Measurements from ENCODE around the gene NOBOX. TPM values are rescaled to one million over a fixed set of nuclear protein-coding genes. Genes with fewer than 3 reads are reported as not detected.

NOBOX gene
- total RNA-seq (not detected), polyA plus RNA-seq (not detected)

GRCh38 chr7:144403649-144404061 lies at the start of gene NOBOX:
Gene NOBOX, minus strand, starts transcription at chr7:144403693.
- DNase-seq = no peak
- Mint-ChIP-seq H3K4me1 (no peaks in the 10 kb centered on the region), H3K9me3 (no peaks in the 10 kb centered on the region), H3K27me3 (peaks cover 5 to 28% of the 10 kb centered on the region in 2 donors), H3K4me3 (no peak within 1 kb of the TSS), H3K36me3 (no peaks in the 10 kb centered on the region), H3K27ac (no peak within 1 kb of the TSS)
- Histone ChIP-seq H3K36me3 (ENCODE audit: insufficient read depth, low read length) (no peaks in the 10 kb centered on the region), H3K27me3 (ENCODE audit: insufficient read depth, low read length, poor library complexity, severe bottlenecking) (no peaks in the 10 kb centered on the region), H3K4me3 (ENCODE audit: low read length) (no peak within 1 kb of the TSS), H3K4me1 (ENCODE audit: insufficient read depth, low read length) (no peaks in the 10 kb centered on the region), H3K9me3 (ENCODE audit: low read length) (no peaks in the 10 kb centered on the region), H3K27ac (ENCODE audit: low read depth, low read length) (no peak within 1 kb of the TSS)
- CTCF ChIA-PET = no interaction called here
- POLR2A ChIA-PET = no interaction called here

GRCh38 chr7:144452064-144452463 lies 48.6 kb upstream of the NOBOX start:
- Mint-ChIP-seq H3K4me3 (no peak overlapping the region), H3K9me3 (peaks cover 0 to 33% (median 18%) of the 10 kb centered on the region in 5 donors), H3K27ac (no peak overlapping the region), H3K27me3 (no peaks in the 10 kb centered on the region), H3K4me1 (no peaks in the 10 kb centered on the region), H3K36me3 (peaks cover 20 to 46% (median 34%) of the 10 kb centered on the region in 3 donors)
- DNase-seq = no peak
- ChIA-PET POLR2A (no interaction called here), CTCF (no interaction called here)
- H3K36me3 ChIP-seq (ENCODE audit: insufficient read depth, low read length) = no peaks in the 10 kb centered on the region
- no peaks in the 10 kb centered on the region for H3K4me1 ChIP-seq (ENCODE audit: insufficient read depth, low read length)
- no peak overlapping the region for H3K4me3 ChIP-seq (ENCODE audit: low read length)
- no peaks in the 10 kb centered on the region for H3K27me3 ChIP-seq (ENCODE audit: insufficient read depth, low read length, poor library complexity, severe bottlenecking)
- no peaks in the 10 kb centered on the region for H3K9me3 ChIP-seq (ENCODE audit: low read length)
- no peak overlapping the region for H3K27ac ChIP-seq (ENCODE audit: low read depth, low read length)

GRCh38 chr7:144445590-144445989 lies 42.1 kb upstream of the NOBOX start:
- POLR2A ChIA-PET = no interaction called here
- no peaks in the 10 kb centered on the region for H3K27me3 ChIP-seq (ENCODE audit: insufficient read depth, low read length, poor library complexity, severe bottlenecking)
- H3K36me3 Mint-ChIP-seq = peaks cover 0 to under 1% (median under 1%) of the 10 kb centered on the region in 3 donors
- no peaks in the 10 kb centered on the region for H3K9me3 ChIP-seq (ENCODE audit: low read length)
- H3K4me1 Mint-ChIP-seq = no peaks in the 10 kb centered on the region
- H3K4me1 ChIP-seq (ENCODE audit: insufficient read depth, low read length) = no peaks in the 10 kb centered on the region
- H3K27ac Mint-ChIP-seq = no peak overlapping the region
- H3K27me3 Mint-ChIP-seq = no peaks in the 10 kb centered on the region
- H3K36me3 ChIP-seq (ENCODE audit: insufficient read depth, low read length) = no peaks in the 10 kb centered on the region
- no peak for DNase-seq
- no peak overlapping the region for H3K4me3 ChIP-seq (ENCODE audit: low read length)
- H3K27ac ChIP-seq (ENCODE audit: low read depth, low read length) = no peak overlapping the region
- CTCF ChIA-PET = no interaction called here
- no peak overlapping the region for H3K4me3 Mint-ChIP-seq
- H3K9me3 Mint-ChIP-seq = no peaks in the 10 kb centered on the region

GRCh38 chr7:144439717-144440205 lies 36.3 kb upstream of the NOBOX start:
- H3K36me3 ChIP-seq (ENCODE audit: insufficient read depth, low read length) = no peaks in the 10 kb centered on the region
- ChIA-PET POLR2A (no interaction called here), CTCF (no interaction called here)
- no peaks in the 10 kb centered on the region for H3K4me1 ChIP-seq (ENCODE audit: insufficient read depth, low read length)
- no peaks in the 10 kb centered on the region for H3K9me3 Mint-ChIP-seq
- H3K36me3 Mint-ChIP-seq = no peaks in the 10 kb centered on the region
- no peak for DNase-seq
- H3K27me3 Mint-ChIP-seq = peaks cover 0 to 9% of the 10 kb centered on the region in 2 donors
- no peaks in the 10 kb centered on the region for H3K27me3 ChIP-seq (ENCODE audit: insufficient read depth, low read length, poor library complexity, severe bottlenecking)
- no peaks in the 10 kb centered on the region for H3K4me1 Mint-ChIP-seq
- H3K27ac ChIP-seq (ENCODE audit: low read depth, low read length) = no peak overlapping the region
- no peak overlapping the region for H3K4me3 Mint-ChIP-seq
- no peak overlapping the region for H3K27ac Mint-ChIP-seq
- H3K4me3 ChIP-seq (ENCODE audit: low read length) = no peak overlapping the region
- no peaks in the 10 kb centered on the region for H3K9me3 ChIP-seq (ENCODE audit: low read length)

GRCh38 chr7:144438759-144439158 lies 35.3 kb upstream of the NOBOX start:
- no peak for DNase-seq
- no peak overlapping the region for H3K27ac Mint-ChIP-seq
- H3K4me3 ChIP-seq (ENCODE audit: low read length) = no peak overlapping the region
- no peaks in the 10 kb centered on the region for H3K4me1 ChIP-seq (ENCODE audit: insufficient read depth, low read length)
- CTCF ChIA-PET = no interaction called here
- H3K36me3 ChIP-seq (ENCODE audit: insufficient read depth, low read length) = no peaks in the 10 kb centered on the region
- H3K27me3 Mint-ChIP-seq = peaks cover 0 to 9% of the 10 kb centered on the region in 2 donors
- no peak overlapping the region for H3K27ac ChIP-seq (ENCODE audit: low read depth, low read length)
- no peaks in the 10 kb centered on the region for H3K27me3 ChIP-seq (ENCODE audit: insufficient read depth, low read length, poor library complexity, severe bottlenecking)
- no peaks in the 10 kb centered on the region for H3K36me3 Mint-ChIP-seq
- H3K4me3 Mint-ChIP-seq = no peak overlapping the region
- no peaks in the 10 kb centered on the region for H3K4me1 Mint-ChIP-seq
- no peaks in the 10 kb centered on the region for H3K9me3 ChIP-seq (ENCODE audit: low read length)
- POLR2A ChIA-PET = no interaction called here
- H3K9me3 Mint-ChIP-seq = no peaks in the 10 kb centered on the region

- ChIA-PET CTCF (no interaction called here), POLR2A (no interaction called here)
- Mint-ChIP-seq H3K4me3 (no peak overlapping the region), H3K36me3 (no peaks in the 10 kb centered on the region), H3K4me1 (no peaks in the 10 kb centered on the region), H3K27ac (no peak overlapping the region), H3K9me3 (no peaks in the 10 kb centered on the region), H3K27me3 (peaks cover 0 to 9% of the 10 kb centered on the region in 2 donors)
- Histone ChIP-seq H3K9me3 (ENCODE audit: low read length) (no peaks in the 10 kb centered on the region), H3K4me3 (ENCODE audit: low read length) (no peak overlapping the region), H3K27me3 (ENCODE audit: insufficient read depth, low read length, poor library complexity, severe bottlenecking) (no peaks in the 10 kb centered on the region), H3K27ac (ENCODE audit: low read depth, low read length) (no peak overlapping the region), H3K4me1 (ENCODE audit: insufficient read depth, low read length) (no peaks in the 10 kb centered on the region), H3K36me3 (ENCODE audit: insufficient read depth, low read length) (no peaks in the 10 kb centered on the region)
- peak in 2 of 5 donors; percentile 3 to 24 for DNase-seq
Measured at GRCh38 chr7:144437370-144438191, 34.1 kb upstream of the NOBOX start.

- H3K9me3 ChIP-seq (ENCODE audit: low read length) = no peaks in the 10 kb centered on the region
- Mint-ChIP-seq H3K27ac (no peak overlapping the region), H3K27me3 (peaks cover 0 to 9% of the 10 kb centered on the region in 2 donors), H3K36me3 (no peaks in the 10 kb centered on the region), H3K4me1 (no peaks in the 10 kb centered on the region), H3K4me3 (no peak overlapping the region), H3K9me3 (no peaks in the 10 kb centered on the region)
- H3K4me1 ChIP-seq (ENCODE audit: insufficient read depth, low read length) = no peaks in the 10 kb centered on the region
- ChIA-PET POLR2A (no interaction called here), CTCF (no interaction called here)
- no peak overlapping the region for H3K27ac ChIP-seq (ENCODE audit: low read depth, low read length)
- no peak for DNase-seq
- H3K27me3 ChIP-seq (ENCODE audit: insufficient read depth, low read length, poor library complexity, severe bottlenecking) = no peaks in the 10 kb centered on the region
- H3K4me3 ChIP-seq (ENCODE audit: low read length) = no peak overlapping the region
- no peaks in the 10 kb centered on the region for H3K36me3 ChIP-seq (ENCODE audit: insufficient read depth, low read length)
Measured at GRCh38 chr7:144436500-144436899, 33.0 kb upstream of the NOBOX start.

- H3K27me3 ChIP-seq (ENCODE audit: insufficient read depth, low read length, poor library complexity, severe bottlenecking) = no peaks in the 10 kb centered on the region
- no peak overlapping the region for H3K4me3 Mint-ChIP-seq
- DNase-seq = no peak
- no peaks in the 10 kb centered on the region for H3K4me1 Mint-ChIP-seq
- H3K4me3 ChIP-seq (ENCODE audit: low read length) = no peak overlapping the region
- H3K9me3 Mint-ChIP-seq = peaks cover 0 to 18% (median 9%) of the 10 kb centered on the region in 5 donors
- no peaks in the 10 kb centered on the region for H3K36me3 ChIP-seq (ENCODE audit: insufficient read depth, low read length)
- CTCF ChIA-PET = no interaction called here
- no peak overlapping the region for H3K27ac Mint-ChIP-seq
- no peaks in the 10 kb centered on the region for H3K9me3 ChIP-seq (ENCODE audit: low read length)
- no peak overlapping the region for H3K27ac ChIP-seq (ENCODE audit: low read depth, low read length)
- H3K27me3 Mint-ChIP-seq = peaks cover 0 to 6% of the 10 kb centered on the region in 2 donors
- H3K4me1 ChIP-seq (ENCODE audit: insufficient read depth, low read length) = no peaks in the 10 kb centered on the region
- H3K36me3 Mint-ChIP-seq = peaks cover 0 to 9% (median 0%) of the 10 kb centered on the region in 3 donors
- POLR2A ChIA-PET = no interaction called here
Measured at GRCh38 chr7:144428431-144428830, 24.9 kb upstream of the NOBOX start.

Measured in CD8-positive, alpha-beta memory T cell (primary cell).